Epithelial cell of umbilical artery (primary cell): ENCODE measurements around the gene PADI2. TPM values are rescaled to one million over a fixed set of nuclear protein-coding genes. Genes with fewer than 3 reads are reported as not detected.

Source experiments
- total RNA-seq: library from RNA; depleted of rRNA; stranded (reverse); fragments of >200 nt; gene quantifications from 2 replicates; pipeline ENCODE4 v1.2.3, GENCODE V29; 2014

Gene PADI2
- total RNA-seq: not detected in 2 replicates

GRCh38 chr1:17119076-17119772, at the start of gene PADI2:
Gene PADI2 (minus strand): TSS chr1:17119451. CDS start chr1:17119371, 80 bp downstream.

GRCh38 chr1:17053685-17054410, 65.4 kb downstream of the PADI2 start, which contains the start of gene SDHB:
Gene SDHB (minus strand): TSS chr1:17054032. CDS start chr1:17054019, 13 bp downstream.

Other genes starting within 250 kb of the PADI2 start
- under 0.01 and 5,836 TPM in 2 replicates for gene RNU1-2, start 223.5 kb downstream of the PADI2 start, total RNA-seq
- 14.6 and 20.8 TPM in 2 replicates for gene CROCC, start 197.5 kb downstream of the PADI2 start, total RNA-seq
- 16.3 and 31.5 TPM in 2 replicates for gene MFAP2, start 138.8 kb downstream of the PADI2 start, total RNA-seq
- 46.2 and 58.5 TPM in 2 replicates for gene ATP13A2, start 107.5 kb downstream of the PADI2 start, total RNA-seq
- 209 and 235 TPM in 2 replicates for gene SDHB, start 65.4 kb downstream of the PADI2 start, total RNA-seq
- not detected in 2 replicates for gene PADI1, start 85.7 kb upstream of the PADI2 start, total RNA-seq
- gene PADI3, start 129.6 kb upstream of the PADI2 start, total RNA-seq: not detected in 2 replicates
- gene PADI4, start 188.7 kb upstream of the PADI2 start, total RNA-seq: not detected in 2 replicates